Left forelimb (tissue), 1 donor: Measurements from ENCODE around the gene TPK1.
"Not testable (repeated sequence)": the region's sequence is repeated elsewhere in the genome, so short reads cannot be mapped to it uniquely, and the experiment has no call there.

ENCODE experiments used
- DNase-seq: peaks from one replicate; pipeline ENCODE4 v3.0.0-alpha.2; 2018; ENCODE audit warnings: low spot score

The TPK1 gene

GRCh38 chr7:144777005-144777839 is 58.6 kb downstream of the TPK1 start:
- DNase-seq = no peak

GRCh38 chr7:144776447-144776846 is 59.4 kb downstream of the TPK1 start:
- DNase-seq = no peak

GRCh38 chr7:144775749-144776148 is 60.1 kb downstream of the TPK1 start:
- DNase-seq = no peak

GRCh38 chr7:144771927-144772326 is 63.9 kb downstream of the TPK1 start:
- DNase-seq = no peak

- DNase-seq = no peak
Observed at GRCh38 chr7:144771174-144771573, 64.7 kb downstream of the TPK1 start.

- no peak for DNase-seq
Observed at GRCh38 chr7:144769352-144769751, 66.5 kb downstream of the TPK1 start.

GRCh38 chr7:144768633-144769032 is 67.2 kb downstream of the TPK1 start:
- no peak for DNase-seq

- no peak for DNase-seq
Observed at GRCh38 chr7:144763291-144763690, 72.6 kb downstream of the TPK1 start.

GRCh38 chr7:144762853-144763252 is 73.0 kb downstream of the TPK1 start:
- DNase-seq = no peak

- DNase-seq = no peak
Observed at GRCh38 chr7:144761493-144761892, 74.4 kb downstream of the TPK1 start.

- no peak for DNase-seq
Observed at GRCh38 chr7:144759653-144760052, 76.2 kb downstream of the TPK1 start.

- no peak for DNase-seq
Observed at GRCh38 chr7:144747936-144748335, 87.9 kb downstream of the TPK1 start.

- DNase-seq = no peak
Observed at GRCh38 chr7:144738708-144739314, 97.0 kb downstream of the TPK1 start.

GRCh38 chr7:144738146-144738545 is 97.7 kb downstream of the TPK1 start:
- no peak for DNase-seq

- no peak for DNase-seq
Observed at GRCh38 chr7:144736880-144737493, 98.9 kb downstream of the TPK1 start.

- DNase-seq = no peak
Observed at GRCh38 chr7:144735505-144736276, 100.2 kb downstream of the TPK1 start.

- no peak for DNase-seq
Observed at GRCh38 chr7:144731661-144732351, 104.0 kb downstream of the TPK1 start.

- no peak for DNase-seq
Observed at GRCh38 chr7:144730224-144730623, 105.6 kb downstream of the TPK1 start.

- no peak for DNase-seq
Observed at GRCh38 chr7:144729226-144729625, 106.6 kb downstream of the TPK1 start.

GRCh38 chr7:144728551-144728950 is 107.3 kb downstream of the TPK1 start:
- no peak for DNase-seq

GRCh38 chr7:144726840-144727239 is 109.0 kb downstream of the TPK1 start:
- DNase-seq = not testable (repeated sequence)

- DNase-seq = no peak
Observed at GRCh38 chr7:144725070-144725469, 110.8 kb downstream of the TPK1 start.
